Suppressor macrophage treated with lipopolysaccharide for 4 hours (primary cell): ENCODE results near the gene TRPV3.
"Not testable (repeated sequence)": the region's sequence is repeated elsewhere in the genome, so short reads cannot be mapped to it uniquely, and the experiment has no call there.

Experiments
- DNase-seq: peaks from one replicate; pipeline ENCODE4 v3.0.0-alpha.2; 2020

Gene TRPV3

GRCh38 chr17:3573246-3574100 is 15.9 kb upstream of the TRPV3 start:
- DNase-seq, result no peak

GRCh38 chr17:3572231-3572630 is 14.6 kb upstream of the TRPV3 start:
- no peak for DNase-seq

GRCh38 chr17:3571043-3571900 is 13.7 kb upstream of the TRPV3 start:
- no peak for DNase-seq

GRCh38 chr17:3569534-3570137 is 12.0 kb upstream of the TRPV3 start:
- DNase-seq, result no peak

GRCh38 chr17:3566551-3566950 is 8.9 kb upstream of the TRPV3 start:
- no peak for DNase-seq

- no peak for DNase-seq
Measured at GRCh38 chr17:3565143-3565542, 7.5 kb upstream of the TRPV3 start.

GRCh38 chr17:3564241-3564640 is 6.6 kb upstream of the TRPV3 start:
- DNase-seq, result not testable (repeated sequence)

- no peak for DNase-seq
Measured at GRCh38 chr17:3559270-3559645, 1.6 kb upstream of the TRPV3 start.

- no peak for DNase-seq
Measured at GRCh38 chr17:3558603-3559269, 1.1 kb upstream of the TRPV3 start.

- no peak for DNase-seq
Measured at GRCh38 chr17:3556916-3557767, 470 bp downstream of the TRPV3 start.

GRCh38 chr17:3556239-3556915 is 1.2 kb downstream of the TRPV3 start:
- no peak for DNase-seq

GRCh38 chr17:3555189-3555796 is 2.3 kb downstream of the TRPV3 start:
- DNase-seq, result no peak

- no peak for DNase-seq
Measured at GRCh38 chr17:3554440-3554839, 3.2 kb downstream of the TRPV3 start.

- DNase-seq, result no peak
Measured at GRCh38 chr17:3553419-3554401, 3.9 kb downstream of the TRPV3 start.

- DNase-seq, result no peak
Measured at GRCh38 chr17:3552916-3553315, 4.7 kb downstream of the TRPV3 start.

GRCh38 chr17:3551189-3551588 is 6.4 kb downstream of the TRPV3 start:
- no peak for DNase-seq

- DNase-seq, result no peak
Measured at GRCh38 chr17:3549610-3550162, 7.9 kb downstream of the TRPV3 start.

GRCh38 chr17:3547628-3548027 is 10.0 kb downstream of the TRPV3 start:
- no peak for DNase-seq

GRCh38 chr17:3546997-3547396 is 10.6 kb downstream of the TRPV3 start:
- no peak for DNase-seq
